HFFc6 (cell line): ENCODE results near the gene AARS2. TPM values are rescaled to one million over a fixed set of nuclear protein-coding genes. Genes with fewer than 3 reads are reported as not detected.

Experiments
- DNase-seq: peaks from one replicate; pipeline ENCODE4 v3.0.0-alpha.2; 2018
- H3K27ac Mint-ChIP-seq: 2 replicates; pipeline ENCODE4 v1.8.0; 2020; ENCODE audit warnings: mild to moderate bottlenecking, mixed read lengths
- H3K27me3 Mint-ChIP-seq: 2 replicates; pipeline ENCODE4 v1.8.0; 2021; ENCODE audit warnings: mild to moderate bottlenecking, moderate library complexity, mixed read lengths; ENCODE audit not compliant: insufficient read depth
- H3K36me3 Mint-ChIP-seq: 2 replicates; pipeline ENCODE4 v1.8.0; 2021; ENCODE audit warnings: low read depth, mixed read lengths
- H3K4me1 Mint-ChIP-seq: 2 replicates; pipeline ENCODE4 v1.8.0; 2020; ENCODE audit warnings: low read depth, mixed read lengths
- H3K4me3 Mint-ChIP-seq: 2 replicates; pipeline ENCODE4 v1.8.0; 2020; ENCODE audit warnings: mild to moderate bottlenecking, moderate library complexity, mixed read lengths
- H3K9me3 Mint-ChIP-seq: 2 replicates; pipeline ENCODE4 v1.8.0; 2020; ENCODE audit warnings: mild to moderate bottlenecking, mixed read lengths
- CTCF ChIP-seq: fragments of 200-600 bp; sonication (generic); IDR thresholded peaks from 2 replicates; pipeline ENCODE4 v1.5.0; 2021; ENCODE audit warnings: antibody characterized with exemption, mild to moderate bottlenecking
- total RNA-seq, 6 experiments: library from RNA; stranded (reverse); fragmentation: NEBNext Ultra II Directional; extraction: Animal tissue kit (Norgen Biotek cat#: 25700); gene quantifications; 2 replicates in 1 of 6; 3 replicates in 5 of 6; pipeline ENCODE4 v1.2.3, GENCODE V29; 2021

The AARS2 gene
- total RNA-seq, 6 experiments from 2014 or later = 8.8 to 11.5 (median 10.7) TPM

- peaks cover 18% of the 10 kb centered on the region for H3K36me3 Mint-ChIP-seq
- TF ChIP-seq CTCF = no peak
- DNase-seq = no peak
- H3K4me1 Mint-ChIP-seq = peaks cover 1% of the 10 kb centered on the region
- no peak overlapping the region for H3K27ac Mint-ChIP-seq
- H3K9me3 Mint-ChIP-seq = no peaks in the 10 kb centered on the region
- peaks cover 5% of the 10 kb centered on the region for H3K27me3 Mint-ChIP-seq
- H3K4me3 Mint-ChIP-seq = no peak overlapping the region
Observed at GRCh38 chr6:44303842-44304241, 9.3 kb downstream of the AARS2 start.

GRCh38 chr6:44302856-44303255 lies 10.3 kb downstream of the AARS2 start:
- H3K9me3 Mint-ChIP-seq = no peaks in the 10 kb centered on the region
- H3K27ac Mint-ChIP-seq = no peak overlapping the region
- H3K4me3 Mint-ChIP-seq = no peak overlapping the region
- peaks cover 13% of the 10 kb centered on the region for H3K27me3 Mint-ChIP-seq
- H3K36me3 Mint-ChIP-seq = peaks cover 12% of the 10 kb centered on the region
- no peaks in the 10 kb centered on the region for H3K4me1 Mint-ChIP-seq
- TF ChIP-seq CTCF = no peak
- DNase-seq = no peak

GRCh38 chr6:44301782-44302564 lies 11.2 kb downstream of the AARS2 start:
- Mint-ChIP-seq H3K27me3 (peaks cover 15% of the 10 kb centered on the region), H3K36me3 (peaks cover 12% of the 10 kb centered on the region), H3K9me3 (no peaks in the 10 kb centered on the region), H3K4me3 (no peak overlapping the region), H3K4me1 (no peaks in the 10 kb centered on the region), H3K27ac (no peak overlapping the region)
- DNase-seq = no peak
- TF ChIP-seq CTCF = no peak

- H3K9me3 Mint-ChIP-seq = no peaks in the 10 kb centered on the region
- TF ChIP-seq CTCF = no peak
- DNase-seq = no peak
- no peaks in the 10 kb centered on the region for H3K4me1 Mint-ChIP-seq
- no peak overlapping the region for H3K27ac Mint-ChIP-seq
- no peak overlapping the region for H3K4me3 Mint-ChIP-seq
- H3K36me3 Mint-ChIP-seq = peaks cover 12% of the 10 kb centered on the region
- peaks cover 24% of the 10 kb centered on the region for H3K27me3 Mint-ChIP-seq
Observed at GRCh38 chr6:44301106-44301505, 12.0 kb downstream of the AARS2 start.

- no peak overlapping the region for H3K27ac Mint-ChIP-seq
- peaks cover 12% of the 10 kb centered on the region for H3K36me3 Mint-ChIP-seq
Observed at GRCh38 chr6:44300292-44300823, 12.8 kb downstream of the AARS2 start.

More at GRCh38 chr6:44300292-44300823, 12.8 kb downstream of the AARS2 start:
- no peaks in the 10 kb centered on the region for H3K9me3 Mint-ChIP-seq
- H3K27me3 Mint-ChIP-seq = peaks cover 28% of the 10 kb centered on the region
- H3K4me3 Mint-ChIP-seq = no peak overlapping the region
- DNase-seq = no peak
- no peak for TF ChIP-seq CTCF
- no peaks in the 10 kb centered on the region for H3K4me1 Mint-ChIP-seq
